CD4-positive, alpha-beta T cell (primary cell): ENCODE data around the gene ARHGAP10. TPM values are rescaled to one million over a fixed set of nuclear protein-coding genes. Genes with fewer than 3 reads are reported as not detected.

Experiments used
- ATAC-seq: fragments of 200-7000 bp; cut with Tn5 transposase; one replicate; pipeline ENCODE4 v1.10.0; 2022; ENCODE audit warnings: mild to moderate bottlenecking; ENCODE audit not compliant: poor library complexity
- CTCF ChIA-PET: fragments of 350-600 bp; sonication (Branson Sonifier 250); formaldehyde crosslinking; loops from one replicate; lab custom pipeline; 2021; ENCODE audit warnings: antibody characterized with exemption, inconsistent platforms; lab: Charles Lee
- POLR2A ChIA-PET: fragments of 350-600 bp; sonication (Branson Sonifier 250); formaldehyde crosslinking; loops from one replicate; lab custom pipeline; 2021; ENCODE audit warnings: antibody characterized with exemption, inconsistent platforms; lab: Charles Lee
- DNase-seq, 14 experiments: peaks; one replicate each; pipeline ENCODE4 v3.0.0-alpha.2; 2013 to 2020; ENCODE audit warnings: mixed read lengths in 2 of 14
- H3K27ac ChIP-seq, 2 donors: one replicate each; pipeline versions ENCODE4 v1.5.1 to v1.7.0; 2013; ENCODE audit warnings: low read length in 2 of 2, low read depth in 1 of 2, mild to moderate bottlenecking in 1 of 2
- H3K27me3 ChIP-seq, 2 experiments: 1 replicate in 1 of 2; 2 replicates in 1 of 2; pipeline versions ENCODE4 v1.6.1 to v1.7.0; 2013; ENCODE audit warnings: low read length in 2 of 2, control low read depth in 1 of 2, mild to moderate bottlenecking in 1 of 2, moderate library complexity in 1 of 2; ENCODE audit not compliant: insufficient read depth in 2 of 2, control insufficient read depth in 1 of 2
- H3K36me3 ChIP-seq: one replicate; pipeline ENCODE4 v1.6.1; 2013; ENCODE audit warnings: low read length, control low read depth; ENCODE audit not compliant: insufficient read depth
- H3K4me1 ChIP-seq: one replicate; pipeline ENCODE4 v1.6.1; 2013; ENCODE audit warnings: low read length, control low read depth; ENCODE audit not compliant: insufficient read depth
- H3K4me3 ChIP-seq: one replicate; pipeline ENCODE4 v1.5.1; 2013; ENCODE audit warnings: mild to moderate bottlenecking, low read length, moderate library complexity
- H3K9me3 ChIP-seq, 2 experiments: 1 replicate in 1 of 2; 2 replicates in 1 of 2; pipeline versions ENCODE4 v1.6.1 to v1.7.0; 2013; ENCODE audit warnings: low read length in 2 of 2, mild to moderate bottlenecking in 2 of 2, control low read depth in 1 of 2, moderate library complexity in 1 of 2; ENCODE audit not compliant: control insufficient read depth in 1 of 2, insufficient read depth in 1 of 2
- H3K27ac Mint-ChIP-seq: one replicate; pipeline ENCODE4 v1.8.0; 2020; ENCODE audit warnings: mixed read lengths
- H3K27me3 Mint-ChIP-seq: one replicate; pipeline ENCODE4 v1.8.0; 2021; ENCODE audit warnings: mixed read lengths
- H3K36me3 Mint-ChIP-seq: one replicate; pipeline ENCODE4 v1.8.0; 2021; ENCODE audit warnings: low read depth, mixed read lengths
- H3K4me1 Mint-ChIP-seq: one replicate; pipeline ENCODE4 v1.8.0; 2021; ENCODE audit warnings: low read depth, mixed read lengths
- H3K4me3 Mint-ChIP-seq: one replicate; pipeline ENCODE4 v1.8.0; 2020; ENCODE audit warnings: mild to moderate bottlenecking, mixed read lengths
- H3K9me3 Mint-ChIP-seq: one replicate; pipeline ENCODE4 v1.8.0; 2020; ENCODE audit warnings: mixed read lengths
- CTCF ChIP-seq: fragments of 200-600 bp; IDR thresholded peaks from one replicate; pipeline ENCODE4 v1.8.0; 2022; ENCODE audit warnings: antibody characterized with exemption, mild to moderate bottlenecking
- intact Hi-C, 2 experiments: fragments of 100-400 bp; cut with DNase I in 1 of 2; cut with micrococcal nuclease in 1 of 2; formaldehyde crosslinking; loops; one replicate each; pipeline versions ENCODE4 v1.15.1 to v1.9.0; 2023 to 2025; cut with DNase I, micrococcal nuclease
- total RNA-seq, 174 experiments: library from RNA in 2 of 174; stranded (reverse) in 2 of 174; gene quantifications; one replicate each; pipeline ENCODE4 v1.2.3 and lab custom pipeline; 2021 to 2026

The ARHGAP10 gene
- total RNA-seq, 2 experiments from 2014 or later, result 5.6 to 5.7 TPM

- intact Hi-C loops, result no loop called here
- Mint-ChIP-seq H3K9me3 (peaks cover 6% of the 10 kb centered on the region), H3K27me3 (no peaks in the 10 kb centered on the region), H3K27ac (no peak overlapping the region), H3K36me3 (peaks cover 29% of the 10 kb centered on the region), H3K4me1 (no peaks in the 10 kb centered on the region), H3K4me3 (no peak overlapping the region)
- Histone ChIP-seq H3K9me3 (peaks cover 2 to 4% of the 10 kb centered on the region in 2 experiments), H3K36me3 (no peaks in the 10 kb centered on the region), H3K27ac (no peak overlapping the region), H3K4me3 (no peak overlapping the region), H3K4me1 (no peaks in the 10 kb centered on the region), H3K27me3 (no peaks in the 10 kb centered on the region)
- no peak for DNase-seq
- no peak for ATAC-seq
- POLR2A ChIA-PET, result interaction anchor here (0.6 kb wide), 1 partner anchor 144 kb away, joined by 3 read pairs; no protein-coding TSS in a partner anchor
- CTCF ChIA-PET, result no interaction called here
- TF ChIP-seq CTCF, result no peak
These were observed 167.6 kb downstream of the ARHGAP10 start for GRCh38 chr4:147899512-147899911.

GRCh38 chr4:147901388-147901787 lies 169.5 kb downstream of the ARHGAP10 start:
- peaks cover 0 to 4% of the 10 kb centered on the region in 2 experiments for H3K9me3 ChIP-seq
- no peaks in the 10 kb centered on the region for H3K4me1 Mint-ChIP-seq
- intact Hi-C loops, result no loop called here
- H3K27ac Mint-ChIP-seq, result no peak overlapping the region
- ATAC-seq, result no peak
- H3K4me1 ChIP-seq, result no peaks in the 10 kb centered on the region
- DNase-seq, result no peak
- no peaks in the 10 kb centered on the region for H3K27me3 Mint-ChIP-seq
- H3K36me3 ChIP-seq, result no peaks in the 10 kb centered on the region
- no peaks in the 10 kb centered on the region for H3K27me3 ChIP-seq
- no peak overlapping the region for H3K4me3 Mint-ChIP-seq
- no peak overlapping the region for H3K4me3 ChIP-seq
- no peak overlapping the region for H3K27ac ChIP-seq
- peaks cover 6% of the 10 kb centered on the region for H3K9me3 Mint-ChIP-seq
- CTCF ChIA-PET, result no interaction called here
- peaks cover 27% of the 10 kb centered on the region for H3K36me3 Mint-ChIP-seq
- POLR2A ChIA-PET, result no interaction called here
- no peak for TF ChIP-seq CTCF

- no peak for TF ChIP-seq CTCF
- Histone ChIP-seq H3K9me3 (peaks cover 0 to 4% of the 10 kb centered on the region in 2 experiments), H3K36me3 (no peaks in the 10 kb centered on the region), H3K27ac (no peak overlapping the region), H3K4me1 (no peaks in the 10 kb centered on the region), H3K4me3 (no peak overlapping the region), H3K27me3 (no peaks in the 10 kb centered on the region)
- no peak for ATAC-seq
- Mint-ChIP-seq H3K27me3 (no peaks in the 10 kb centered on the region), H3K27ac (no peak overlapping the region), H3K4me1 (no peaks in the 10 kb centered on the region), H3K4me3 (no peak overlapping the region), H3K36me3 (peaks cover 27% of the 10 kb centered on the region), H3K9me3 (peaks cover 6% of the 10 kb centered on the region)
- DNase-seq, result no peak
- ChIA-PET CTCF (no interaction called here), POLR2A (no interaction called here)
- intact Hi-C loops, result no loop called here
These were observed 170.0 kb downstream of the ARHGAP10 start for GRCh38 chr4:147901916-147902315.
